Measurements from ENCODE around the gene GPS2.
"Not testable (repeated sequence)": the region's sequence is repeated elsewhere in the genome, so short reads cannot be mapped to it uniquely, and the experiment has no call there.

GPS2 gene

GRCh38 chr17:7336240-7337175, 21.3 kb upstream of the GPS2 start, which contains the start of gene ACAP1:
Gene ACAP1, plus strand, starts transcription at chr17:7336529. Its CDS starts 206 bp downstream, at chr17:7336735.
- peak; percentile 97 for DNase-seq

GRCh38 chr17:7335765-7336164, 20.6 kb upstream of the GPS2 start:
- DNase-seq = not testable (repeated sequence)

- DNase-seq = no peak
Observed at GRCh38 chr17:7334938-7335538, 19.9 kb upstream of the GPS2 start.

- not testable (repeated sequence) for DNase-seq
Observed at GRCh38 chr17:7332600-7333069, 17.5 kb upstream of the GPS2 start.

GRCh38 chr17:7332111-7332510, 17.0 kb upstream of the GPS2 start:
- DNase-seq = no peak

- no peak for DNase-seq
Observed at GRCh38 chr17:7330638-7331015, 15.5 kb upstream of the GPS2 start.

GRCh38 chr17:7329997-7330637, 15.0 kb upstream of the GPS2 start:
- DNase-seq = peak; percentile 79

GRCh38 chr17:7329374-7329996, 14.3 kb upstream of the GPS2 start:
- DNase-seq = peak; percentile 98

GRCh38 chr17:7328840-7329373, 13.7 kb upstream of the GPS2 start, which contains the start of gene NEURL4:
Gene NEURL4, minus strand, starts transcription at chr17:7329335. Its CDS starts 23 bp downstream, at chr17:7329312.
- DNase-seq = peak; percentile 25

GRCh38 chr17:7328009-7328408, 12.8 kb upstream of the GPS2 start:
- DNase-seq = no peak

GRCh38 chr17:7327501-7327900, 12.3 kb upstream of the GPS2 start:
- no peak for DNase-seq

GRCh38 chr17:7327056-7327455, 11.9 kb upstream of the GPS2 start:
- no peak for DNase-seq

GRCh38 chr17:7326186-7326585, 11.0 kb upstream of the GPS2 start:
- no peak for DNase-seq

- DNase-seq = no peak
Observed at GRCh38 chr17:7325031-7325528, 9.9 kb upstream of the GPS2 start.

GRCh38 chr17:7324438-7324779, 9.2 kb upstream of the GPS2 start:
- no peak for DNase-seq

- DNase-seq = peak; percentile 74
Observed at GRCh38 chr17:7323731-7324437, 8.7 kb upstream of the GPS2 start.

GRCh38 chr17:7322520-7323194, 7.5 kb upstream of the GPS2 start:
- DNase-seq = no peak

GRCh38 chr17:7321466-7321865, 6.3 kb upstream of the GPS2 start:
- DNase-seq = no peak

GRCh38 chr17:7318121-7318860, 3.1 kb upstream of the GPS2 start:
- DNase-seq = no peak

GRCh38 chr17:7317161-7317803, 2.1 kb upstream of the GPS2 start:
- no peak for DNase-seq

Measured in CD4-positive, alpha-beta T cell treated with Interleukin-6 for 4 hours (primary cell).